Neural cell (in vitro differentiated cells): Measurements from ENCODE around the gene TRMT44. TPM values are rescaled to one million over a fixed set of nuclear protein-coding genes. Genes with fewer than 3 reads are reported as not detected.

Experiments used
- H2AFZ ChIP-seq: fragments of 200-600, 300-800 bp; sonication (generic), shearing (Covaris generic); 2 replicates; pipeline ENCODE4 v1.6.0; 2014; ENCODE audit warnings: low read depth, mild to moderate bottlenecking, antibody characterized with exemption, low read length, moderate library complexity
- H3F3A ChIP-seq: fragments of 200-600 bp; shearing (Covaris generic); 2 replicates; pipeline ENCODE4 v1.6.1; 2016; ENCODE audit warnings: mild to moderate bottlenecking, moderate library complexity, mixed read lengths, antibody characterized with exemption, low read length; ENCODE audit not compliant: insufficient read depth, poor library complexity, severe bottlenecking
- H3K27ac ChIP-seq: fragments of 200-600, 300-800 bp; sonication (generic), shearing (Covaris generic); 2 replicates; pipeline ENCODE4 v1.5.1; 2014; ENCODE audit warnings: mild to moderate bottlenecking, low read length, moderate library complexity
- H3K27me3 ChIP-seq: fragments of 300-800, 200-600 bp; sonication (generic), shearing (Covaris generic); 2 replicates; pipeline ENCODE4 v1.6.0; 2014; ENCODE audit warnings: mild to moderate bottlenecking, low read depth, low read length, moderate library complexity; ENCODE audit not compliant: insufficient read depth
- H3K36me3 ChIP-seq: fragments of 300-800, 200-600 bp; sonication (generic), shearing (Covaris generic); 2 replicates; pipeline ENCODE4 v1.5.1; 2014; ENCODE audit warnings: mild to moderate bottlenecking, antibody characterized with exemption, low read length, moderate library complexity; ENCODE audit not compliant: insufficient read depth
- H3K4me2 ChIP-seq: fragments of 300-800, 200-600 bp; sonication (generic), shearing (Covaris generic); 2 replicates; pipeline ENCODE4 v1.6.0; 2014; ENCODE audit warnings: mild to moderate bottlenecking, low read length
- H3K4me3 ChIP-seq: fragments of 300-800, 200-600 bp; sonication (generic), shearing (Covaris generic); 2 replicates; pipeline ENCODE4 v1.5.1; 2014; ENCODE audit warnings: mild to moderate bottlenecking, low read length, moderate library complexity
- H3K79me2 ChIP-seq: fragments of 200-600 bp; shearing (Covaris generic); replicated peaks from 2 replicates; pipeline ENCODE4 v1.6.0; 2014; ENCODE audit warnings: mild to moderate bottlenecking, low read length, moderate library complexity; ENCODE audit not compliant: insufficient read depth
- H3K9ac ChIP-seq: fragments of 300-800, 200-600 bp; sonication (generic), shearing (Covaris generic); 2 replicates; pipeline ENCODE4 v1.6.1; 2016; ENCODE audit warnings: mild to moderate bottlenecking, low read length, mixed read lengths
- H3K9me2 ChIP-seq: fragments of 200-600 bp; shearing (Covaris generic); 2 replicates; pipeline ENCODE4 v1.6.1; 2016; ENCODE audit warnings: mild to moderate bottlenecking, low read length, mixed read lengths; ENCODE audit not compliant: insufficient read depth
- H3K9me3 ChIP-seq: fragments of 200-600, 300-800 bp; sonication (generic), shearing (Covaris generic); 2 replicates; pipeline ENCODE4 v1.6.1; 2016; ENCODE audit warnings: mild to moderate bottlenecking, mixed run types, low read length, moderate library complexity, mixed read lengths
- H4K20me1 ChIP-seq: fragments of 200-600 bp; shearing (Covaris generic); 2 replicates; pipeline ENCODE4 v1.6.1; 2016; ENCODE audit warnings: mild to moderate bottlenecking, mixed run types; ENCODE audit not compliant: insufficient read depth
- CTCF ChIP-seq: fragments of 450-650 bp; IDR thresholded peaks from 2 replicates; pipeline ENCODE4 v1.5.1; 2014; ENCODE audit warnings: antibody characterized with exemption, mild to moderate bottlenecking, moderate library complexity; ENCODE audit not compliant: poor library complexity, severe bottlenecking
- EP300 ChIP-seq: fragments of 450-650 bp; conservative IDR thresholded peaks from 2 replicates; pipeline ENCODE4 v1.6.1; 2014; ENCODE audit warnings: antibody characterized with exemption, mild to moderate bottlenecking, moderate library complexity; ENCODE audit not compliant: poor library complexity, severe bottlenecking
- EZH2 ChIP-seq: fragments of 200-600, 300-800 bp; shearing (Covaris generic), sonication (generic); IDR thresholded peaks from 2 replicates; pipeline ENCODE4 v1.6.1; 2014; ENCODE audit warnings: antibody characterized with exemption, low read length, borderline replicate concordance, mild to moderate bottlenecking; ENCODE audit not compliant: insufficient read depth, poor library complexity, severe bottlenecking
- MXI1 ChIP-seq: fragments of 450-650 bp; conservative IDR thresholded peaks from 2 replicates; pipeline ENCODE4 v1.6.1; 2014; ENCODE audit warnings: antibody characterized with exemption, mild to moderate bottlenecking; ENCODE audit not compliant: poor library complexity, severe bottlenecking
- POLR2AphosphoS5 ChIP-seq: IDR thresholded peaks from 2 replicates; pipeline ENCODE4 v1.6.1; 2012
- RAD21 ChIP-seq: fragments of 450-650 bp; conservative IDR thresholded peaks from 2 replicates; pipeline ENCODE4 v1.6.1; 2014; ENCODE audit warnings: antibody characterized with exemption, mild to moderate bottlenecking, moderate library complexity
- REST ChIP-seq: IDR thresholded peaks from 2 replicates; pipeline ENCODE4 v1.6.1; 2012; ENCODE audit warnings: borderline replicate concordance
- SMC3 ChIP-seq: fragments of 450-650 bp; conservative IDR thresholded peaks from 2 replicates; pipeline ENCODE4 v1.6.1; 2014; ENCODE audit warnings: antibody characterized with exemption, mild to moderate bottlenecking, moderate library complexity; ENCODE audit not compliant: poor library complexity
- TAF1 ChIP-seq: IDR thresholded peaks from 2 replicates; pipeline ENCODE4 v1.6.1; 2012; ENCODE audit warnings: low read depth
- polyA plus RNA-seq: library from polyadenylated mRNA; depleted of rRNA; stranded (reverse); fragments of >200 nt; gene quantifications from 2 replicates; pipeline ENCODE4 v1.2.3, GENCODE V29; 2014

TRMT44 gene
- polyA plus RNA-seq, 1 donor from 2014 or later, result 20.6 TPM

- Histone ChIP-seq H3K9me3 (peaks cover 4% of the 10 kb centered on the region), H2AFZ (no peak overlapping the region), H3F3A (no peaks in the 10 kb centered on the region), H4K20me1 (no peaks in the 10 kb centered on the region), H3K36me3 (no peaks in the 10 kb centered on the region), H3K9ac (no peak overlapping the region), H3K9me2 (no peaks in the 10 kb centered on the region), H3K4me3 (no peak overlapping the region), H3K27me3 (no peaks in the 10 kb centered on the region), H3K4me2 (no peak overlapping the region), H3K27ac (no peak overlapping the region), H3K79me2 (no peaks in the 10 kb centered on the region)
- TF ChIP-seq EP300, result no peak
- TF ChIP-seq CTCF, result no peak
- TF ChIP-seq RAD21, result no peak
- TF ChIP-seq REST, result no peak
- TF ChIP-seq TAF1, result no peak
- TF ChIP-seq POLR2AphosphoS5, result no peak
Observed at GRCh38 chr4:8516996-8517550, 76.5 kb downstream of the TRMT44 start.

GRCh38 chr4:8517946-8518345 lies 77.4 kb downstream of the TRMT44 start:
- Histone ChIP-seq H3K9ac (no peak overlapping the region), H3F3A (no peaks in the 10 kb centered on the region), H3K36me3 (no peaks in the 10 kb centered on the region), H3K4me2 (no peak overlapping the region), H4K20me1 (no peaks in the 10 kb centered on the region), H3K27ac (no peak overlapping the region), H3K4me3 (no peak overlapping the region), H3K79me2 (no peaks in the 10 kb centered on the region), H2AFZ (no peak overlapping the region), H3K9me2 (no peaks in the 10 kb centered on the region), H3K27me3 (no peaks in the 10 kb centered on the region), H3K9me3 (peaks cover 4% of the 10 kb centered on the region)
- no peak for TF ChIP-seq SMC3
- TF ChIP-seq TAF1, result no peak
- no peak for TF ChIP-seq REST
- TF ChIP-seq CTCF, result no peak
- TF ChIP-seq POLR2AphosphoS5, result no peak
- TF ChIP-seq RAD21, result no peak
- TF ChIP-seq MXI1, result no peak
- TF ChIP-seq EZH2, result no peak
- no peak for TF ChIP-seq EP300
